Embryonic facial prominence (tissue), 1 donor: Measurements from ENCODE around the gene MR1.

ENCODE experiments used
- DNase-seq: peaks from one replicate; pipeline ENCODE4 v3.0.0-alpha.2; 2016; ENCODE audit errors: extremely low spot score

MR1 gene

GRCh38 chr1:181108304-181108867 is 74.6 kb downstream of the MR1 start:
- DNase-seq, result no peak

- DNase-seq, result no peak
Observed at GRCh38 chr1:181110013-181110412, 76.2 kb downstream of the MR1 start.
